Measurements from ENCODE around the gene TBPL1.
"Not testable (repeated sequence)": the region's sequence is repeated elsewhere in the genome, so short reads cannot be mapped to it uniquely, and the experiment has no call there.

TBPL1 gene

GRCh38 chr6:133966654-133967329, 13.8 kb downstream of the TBPL1 start:
- no peak overlapping the region for H3K27ac ChIP-seq
- H3K4me1 ChIP-seq (ENCODE audit: control insufficient read depth in 1 of 2, insufficient read depth in 1 of 2, low read depth in 1 of 2, low read length in 1 of 2), result peaks cover 4 to 13% of the 10 kb centered on the region in 2 experiments
- H3K36me3 ChIP-seq, result no peaks in the 10 kb centered on the region
- H3K9me3 ChIP-seq, result no peaks in the 10 kb centered on the region
- H3K4me3 ChIP-seq (ENCODE audit: low read depth in 1 of 2, low read length in 1 of 2), result no peak overlapping the region
- H3K27me3 ChIP-seq, result no peaks in the 10 kb centered on the region
- TF ChIP-seq, protein P1, sequence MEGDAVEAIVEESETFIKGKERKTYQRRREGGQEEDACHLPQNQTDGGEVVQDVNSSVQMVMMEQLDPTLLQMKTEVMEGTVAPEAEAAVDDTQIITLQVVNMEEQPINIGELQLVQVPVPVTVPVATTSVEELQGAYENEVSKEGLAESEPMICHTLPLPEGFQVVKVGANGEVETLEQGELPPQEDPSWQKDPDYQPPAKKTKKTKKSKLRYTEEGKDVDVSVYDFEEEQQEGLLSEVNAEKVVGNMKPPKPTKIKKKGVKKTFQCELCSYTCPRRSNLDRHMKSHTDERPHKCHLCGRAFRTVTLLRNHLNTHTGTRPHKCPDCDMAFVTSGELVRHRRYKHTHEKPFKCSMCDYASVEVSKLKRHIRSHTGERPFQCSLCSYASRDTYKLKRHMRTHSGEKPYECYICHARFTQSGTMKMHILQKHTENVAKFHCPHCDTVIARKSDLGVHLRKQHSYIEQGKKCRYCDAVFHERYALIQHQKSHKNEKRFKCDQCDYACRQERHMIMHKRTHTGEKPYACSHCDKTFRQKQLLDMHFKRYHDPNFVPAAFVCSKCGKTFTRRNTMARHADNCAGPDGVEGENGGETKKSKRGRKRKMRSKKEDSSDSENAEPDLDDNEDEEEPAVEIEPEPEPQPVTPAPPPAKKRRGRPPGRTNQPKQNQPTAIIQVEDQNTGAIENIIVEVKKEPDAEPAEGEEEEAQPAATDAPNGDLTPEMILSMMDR (IDR thresholded peaks at IDR 0.05), result no peak

DNA sequence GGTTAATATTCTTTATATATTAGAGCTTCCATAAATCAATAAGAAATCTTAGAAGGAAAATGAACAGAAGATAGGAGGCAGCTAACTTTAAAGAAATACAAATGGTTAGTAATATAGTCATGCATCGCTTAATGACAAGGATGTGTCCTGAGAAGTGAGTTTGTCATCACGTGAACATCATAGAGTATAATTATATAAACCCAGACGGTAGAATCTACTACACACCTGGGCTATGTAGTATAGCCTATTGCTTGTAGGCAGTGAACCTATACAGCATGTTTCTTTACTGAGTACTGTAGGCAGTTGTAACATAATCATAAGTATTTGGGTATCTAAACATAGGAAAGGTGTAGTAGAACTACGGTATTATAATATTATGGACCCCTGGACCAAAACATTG, 14.3 kb downstream of the TBPL1 start:
- Histone ChIP-seq H3K4me1 (ENCODE audit: control insufficient read depth in 1 of 2, insufficient read depth in 1 of 2, low read depth in 1 of 2, low read length in 1 of 2) (peaks cover 4 to 13% of the 10 kb centered on the region in 2 experiments), H3K4me3 (ENCODE audit: low read depth in 1 of 2, low read length in 1 of 2) (no peak overlapping the region), H3K27me3 (no peaks in the 10 kb centered on the region), H3K36me3 (no peaks in the 10 kb centered on the region), H3K9me3 (no peaks in the 10 kb centered on the region), H3K27ac (no peak overlapping the region)
- TF ChIP-seq, protein P1 (IDR thresholded peaks at IDR 0.05), result no peak

GRCh38 chr6:133967835-133968234, 14.8 kb downstream of the TBPL1 start:
- not testable (repeated sequence) for H3K27ac ChIP-seq; H3K9me3 ChIP-seq; H3K27me3 ChIP-seq; H3K4me3 ChIP-seq (ENCODE audit: low read depth in 1 of 2, low read length in 1 of 2); H3K36me3 ChIP-seq
- H3K4me1 ChIP-seq (ENCODE audit: control insufficient read depth in 1 of 2, insufficient read depth in 1 of 2, low read depth in 1 of 2, low read length in 1 of 2), result peaks cover 4 to 13% of the 10 kb centered on the region in 2 experiments

- no peak overlapping the region for H3K27ac ChIP-seq
These were observed 16.4 kb downstream of the TBPL1 start for GRCh38 chr6:133969285-133969920.

DNA sequence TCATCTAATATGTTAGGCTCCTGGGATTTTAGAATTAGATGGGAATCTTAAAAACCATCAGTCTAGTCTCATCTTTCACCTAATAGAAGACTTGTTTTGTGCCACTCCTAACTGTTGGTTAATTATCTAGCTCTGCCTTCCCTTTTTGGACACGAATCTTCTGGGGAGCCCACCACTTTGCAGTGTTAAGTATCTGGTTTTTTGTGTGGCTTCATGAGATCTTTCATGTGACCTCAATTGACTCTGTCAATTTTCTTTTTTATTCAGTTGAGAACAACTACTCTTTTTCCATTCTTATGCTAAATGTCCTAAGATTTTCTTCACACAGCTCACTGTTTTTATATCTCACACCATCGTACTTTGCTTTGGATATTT, 16.9 kb downstream of the TBPL1 start:
- TF ChIP-seq, protein P1 (IDR thresholded peaks at IDR 0.05), result no peak
- H3K27ac ChIP-seq, result no peak overlapping the region

More at GRCh38 chr6:133969285-133969920, 16.4 kb downstream of the TBPL1 start:
- H3K9me3 ChIP-seq, result no peaks in the 10 kb centered on the region
- no peak overlapping the region for H3K4me3 ChIP-seq (ENCODE audit: low read depth in 1 of 2, low read length in 1 of 2)
- H3K4me1 ChIP-seq (ENCODE audit: control insufficient read depth in 1 of 2, insufficient read depth in 1 of 2, low read depth in 1 of 2, low read length in 1 of 2), result peaks cover 4 to 13% of the 10 kb centered on the region in 2 experiments
- no peaks in the 10 kb centered on the region for H3K27me3 ChIP-seq
- H3K36me3 ChIP-seq, result no peaks in the 10 kb centered on the region
- TF ChIP-seq, protein P1 (IDR thresholded peaks at IDR 0.05), result no peak

DNA sequence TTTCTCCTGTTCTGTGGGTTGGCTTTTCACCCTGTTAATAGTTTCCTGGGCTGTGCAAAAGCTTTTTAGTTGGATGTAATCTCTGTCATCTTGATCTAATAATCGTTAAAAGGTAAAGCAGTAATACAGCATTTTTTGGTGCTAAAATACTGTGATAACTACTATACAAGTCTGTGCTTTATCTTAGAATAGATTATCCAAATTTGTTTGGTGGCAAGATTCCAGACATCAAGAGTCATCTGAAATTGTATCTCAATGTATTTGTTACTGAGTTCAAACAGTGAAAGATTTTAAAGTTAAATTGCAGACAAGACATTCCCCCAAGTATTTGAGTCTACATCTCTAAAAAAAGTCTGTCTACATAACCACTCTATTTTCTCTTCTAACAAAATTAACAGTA, 18.8 kb downstream of the TBPL1 start:
- H3K27me3 ChIP-seq, result no peaks in the 10 kb centered on the region
- no peaks in the 10 kb centered on the region for H3K36me3 ChIP-seq
- no peaks in the 10 kb centered on the region for H3K9me3 ChIP-seq
- no peaks in the 10 kb centered on the region for H3K4me1 ChIP-seq (ENCODE audit: control insufficient read depth in 1 of 2, insufficient read depth in 1 of 2, low read depth in 1 of 2, low read length in 1 of 2)
- TF ChIP-seq, protein P1 (IDR thresholded peaks at IDR 0.05), result no peak
- H3K4me3 ChIP-seq (ENCODE audit: low read depth in 1 of 2, low read length in 1 of 2), result no peak overlapping the region
- no peak overlapping the region for H3K27ac ChIP-seq

More for the DNA sequence above, 16.9 kb downstream of the TBPL1 start:
- Histone ChIP-seq H3K4me1 (ENCODE audit: control insufficient read depth in 1 of 2, insufficient read depth in 1 of 2, low read depth in 1 of 2, low read length in 1 of 2) (peaks cover 4 to 10% of the 10 kb centered on the region in 2 experiments), H3K4me3 (ENCODE audit: low read depth in 1 of 2, low read length in 1 of 2) (no peak overlapping the region), H3K9me3 (no peaks in the 10 kb centered on the region), H3K27me3 (no peaks in the 10 kb centered on the region), H3K36me3 (no peaks in the 10 kb centered on the region)
